GM12891 (cell line): Measurements from ENCODE around the gene EML6.

Experiments
- PAX5 ChIP-seq: IDR thresholded peaks from 2 replicates; pipeline ENCODE4 v1.6.1; 2011; ENCODE audit warnings: low read length, moderate library complexity, mild to moderate bottlenecking; ENCODE audit not compliant: insufficient read depth, severe bottlenecking
- POLR2A ChIP-seq: IDR thresholded peaks from 2 replicates; pipeline ENCODE4 v1.6.1; 2011; ENCODE audit warnings: low read depth, low read length, control low read depth
- POLR2AphosphoS5 ChIP-seq: IDR thresholded peaks from 2 replicates; pipeline ENCODE4 v1.6.1; 2011; ENCODE audit warnings: low read depth, low read length, control low read depth
- POU2F2 ChIP-seq: IDR thresholded peaks from 2 replicates; pipeline ENCODE4 v1.6.1; 2011; ENCODE audit warnings: low read depth, mild to moderate bottlenecking, control low read depth, low read length, moderate library complexity
- SPI1 ChIP-seq: IDR thresholded peaks from 2 replicates; pipeline ENCODE4 v1.6.1; 2011; ENCODE audit warnings: low read depth, low read length, control low read depth
- TAF1 ChIP-seq: IDR thresholded peaks from 2 replicates; pipeline ENCODE4 v1.6.1; 2011; ENCODE audit warnings: low read depth, low read length, control low read depth

- TF ChIP-seq POLR2AphosphoS5, result no peak
- no peak for TF ChIP-seq SPI1
- TF ChIP-seq TAF1, result no peak
- TF ChIP-seq POLR2A, result no peak
- no peak for TF ChIP-seq PAX5
- no peak for TF ChIP-seq POU2F2
Measured at GRCh38 chr2:54720563-54720962, 2.9 kb upstream of the EML6 start.
